K562 (cell line): ENCODE measurements around the gene HAUS1. TPM values are rescaled to one million over a fixed set of nuclear protein-coding genes. Genes with fewer than 3 reads are reported as not detected.

Source experiments
- KAT7 ChIP-seq: sonication (generic); formaldehyde crosslinking; IDR thresholded peaks from 2 replicates; pipeline ENCODE4 v1.8.0; 2022; ENCODE audit warnings: missing genetic modification reagents, mild to moderate bottlenecking, borderline replicate concordance
- KLF6 ChIP-seq: fragments of 250-450 bp; sonication (Bioruptor Pico); IDR thresholded peaks from 2 replicates; pipeline ENCODE4 v1.4.0; 2020; ENCODE audit warnings: mild to moderate bottlenecking, moderate library complexity, borderline replicate concordance
- NEUROD1 ChIP-seq: fragments of 150-350 bp; IDR thresholded peaks from 2 replicates; pipeline ENCODE4 v1.6.1; 2014; ENCODE audit warnings: borderline replicate concordance, low read length, low read depth; ENCODE audit not compliant: partially characterized antibody
- NR3C1 ChIP-seq: sonication (generic); formaldehyde crosslinking; IDR thresholded peaks from 2 replicates; pipeline ENCODE4 v1.8.1; 2022; ENCODE audit warnings: missing genetic modification reagents
- RREB1 ChIP-seq: fragments of 250-450 bp; sonication (Bioruptor Pico); IDR thresholded peaks from 2 replicates; pipeline ENCODE4 v1.4.0; 2020
- THRA ChIP-seq: fragments of 450-650 bp; IDR thresholded peaks from 2 replicates; pipeline ENCODE4 v1.6.1; 2017; ENCODE audit warnings: mild to moderate bottlenecking, moderate library complexity
- ZFPM2 ChIP-seq: fragments of 250-450 bp; sonication (Bioruptor Pico); IDR thresholded peaks from 2 replicates; pipeline ENCODE4 v1.5.1; 2022; ENCODE audit warnings: mild to moderate bottlenecking
- ZMIZ1 ChIP-seq, 2 experiments: fragments of 150-350 bp in 1 of 2; IDR thresholded peaks; 2 replicates each; pipeline ENCODE4 v1.6.1; 2012 to 2016; ENCODE audit warnings: low read depth in 2 of 2, low read length in 2 of 2, mild to moderate bottlenecking in 1 of 2, moderate library complexity in 1 of 2
- ZNF592 ChIP-seq: fragments of 450-650 bp; IDR thresholded peaks from 2 replicates; pipeline ENCODE4 v1.6.1; 2017; ENCODE audit warnings: antibody characterized with exemption, mild to moderate bottlenecking
- polyA plus RNA-seq, 8 experiments: library from polyadenylated mRNA; depleted of rRNA in 4 of 8; stranded (reverse) in 5 of 8; unstranded in 3 of 8; fragments of >200 nt; fragmentation: Nextera tagmentation in 2 of 8; fragmentation: Illumina TruSeq in 1 of 8; extraction: Ambion mirVana in 2 of 8; extraction: Trizol in 1 of 8; gene quantifications; 2 replicates each; pipeline versions ENCODE4 v1.2.1 to v1.2.3, GENCODE V29; 2011 to 2014; ENCODE audit warnings: inconsistent platforms in 1 of 8, missing spikeins in 1 of 8
- total RNA-seq, 7 experiments: library from RNA; depleted of rRNA in 6 of 7; stranded (reverse); fragments of >200 nt in 6 of 7; fragmentation: Illumina TruSeq in 2 of 7; extraction: Trizol in 2 of 7; gene quantifications; 2 replicates each; pipeline versions ENCODE4 v1.2.1 to v1.2.3, GENCODE V29; 2011 to 2021; ENCODE audit warnings: low replicate concordance in 1 of 7

HAUS1 gene
- total and polyA plus RNA-seq, 9 of the 15 experiments (the other 6 are each of a cell fraction or from before 2014, with no cell fraction given), result 45.6 to 135 (median 76.3) TPM

- no peak for TF ChIP-seq ZFPM2 (CRISPR knock-in tag)
- TF ChIP-seq NR3C1, result no peak
- no peak for TF ChIP-seq KLF6 (CRISPR knock-in tag)
- peak; percentile 53; the same call in 1 of the 2 replicates for TF ChIP-seq ZNF592
- TF ChIP-seq ZMIZ1 (IDR thresholded peaks at IDR 0.05; ENCODE audit: low read depth in 2 of 2, low read length in 2 of 2), result no peak
- no peak for TF ChIP-seq NEUROD1
- no peak for TF ChIP-seq THRA
- TF ChIP-seq KAT7, result peak; percentile 41; the same call in 1 of the 2 replicates
- no peak for TF ChIP-seq RREB1 (CRISPR knock-in tag)
Measured at GRCh38 chr18:46173393-46174341, 69.5 kb downstream of the HAUS1 start (continued).
